Measurements from ENCODE around the gene ZNF700. TPM values are rescaled to one million over a fixed set of nuclear protein-coding genes. Genes with fewer than 3 reads are reported as not detected.
"Not testable (repeated sequence)": the region's sequence is repeated elsewhere in the genome, so short reads cannot be mapped to it uniquely, and the experiment has no call there.

The ZNF700 gene
- total RNA-seq, 1 donor: 9.4 TPM

DNA sequence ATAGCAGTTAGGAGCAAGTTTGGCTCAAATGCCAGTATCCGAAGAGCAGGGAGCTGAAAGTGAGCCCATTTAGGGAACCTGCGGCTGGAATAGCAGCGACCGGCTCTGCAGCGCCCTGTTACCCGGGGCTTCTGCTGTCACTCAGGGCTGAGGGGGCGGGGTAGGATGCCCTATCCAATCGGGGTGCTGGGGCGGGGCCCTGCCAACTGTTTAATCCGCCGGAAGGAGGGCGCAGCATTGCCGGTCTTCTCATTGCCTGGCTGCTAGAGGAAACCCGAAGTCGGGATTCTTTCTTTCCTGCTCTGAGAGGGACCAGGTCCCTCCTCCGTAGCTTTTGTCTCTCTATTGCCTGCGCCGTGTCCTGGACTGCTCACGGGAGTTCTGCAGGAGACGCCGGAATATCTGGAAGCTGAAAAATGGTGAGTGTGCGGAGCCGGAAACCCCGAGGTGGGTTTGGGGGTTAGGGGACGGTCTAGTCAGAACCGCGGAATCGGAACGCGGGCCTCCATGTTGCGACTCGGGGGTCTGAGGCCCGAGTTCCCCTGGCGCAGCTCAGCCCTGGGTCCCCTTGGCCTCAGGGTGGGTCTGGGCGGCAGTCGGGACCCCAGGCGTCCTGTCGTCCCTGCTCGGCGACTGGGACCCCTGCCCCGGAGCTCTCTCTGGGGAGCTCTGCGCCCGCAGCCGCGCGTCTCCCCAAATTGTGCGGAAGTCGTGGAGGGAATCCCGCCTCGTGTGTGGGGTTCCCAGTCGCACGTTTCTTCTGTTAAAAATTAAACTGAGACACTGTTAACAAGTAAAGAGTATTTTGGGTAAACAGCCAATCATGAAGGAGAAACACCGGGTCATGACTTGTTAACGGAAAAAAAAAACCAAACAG is 62.7 kb downstream of the ZNF700 start:
- no peaks in the 10 kb centered on the region for H3K9me3 ChIP-seq (ENCODE audit: low read depth, low read length)
- H3K36me3 ChIP-seq (ENCODE audit: insufficient read depth, low read length): no peaks in the 10 kb centered on the region
- H4K20me1 ChIP-seq (ENCODE audit: insufficient read depth, low read length): no peaks in the 10 kb centered on the region
- peak overlapping the region; percentile 99 for H2AFZ ChIP-seq (ENCODE audit: low read length)
- peak; percentile 97 for DNase-seq (ENCODE audit: insufficient read length, low spot score, missing footprints)
- peaks cover 14% of the 10 kb centered on the region for H3K79me2 ChIP-seq (ENCODE audit: insufficient read depth, low read length)
- H3K4me1 ChIP-seq (ENCODE audit: insufficient read depth, low read length): peaks cover 5% of the 10 kb centered on the region
- peak overlapping the region; percentile 93 for H3K4me2 ChIP-seq (ENCODE audit: insufficient read depth, low read length)
- peak overlapping the region; percentile 68 for H3K27ac ChIP-seq (ENCODE audit: low read depth, low read length)
- TF ChIP-seq CTCF (IDR thresholded peaks at IDR 0.05; ENCODE audit: extremely low read depth, low read depth, low read length): no peak
- H3K4me3 ChIP-seq (ENCODE audit: insufficient read depth, low read length): peak overlapping the region; percentile 96
- H3K27me3 ChIP-seq (ENCODE audit: insufficient read depth, low read length): no peaks in the 10 kb centered on the region

DNA sequence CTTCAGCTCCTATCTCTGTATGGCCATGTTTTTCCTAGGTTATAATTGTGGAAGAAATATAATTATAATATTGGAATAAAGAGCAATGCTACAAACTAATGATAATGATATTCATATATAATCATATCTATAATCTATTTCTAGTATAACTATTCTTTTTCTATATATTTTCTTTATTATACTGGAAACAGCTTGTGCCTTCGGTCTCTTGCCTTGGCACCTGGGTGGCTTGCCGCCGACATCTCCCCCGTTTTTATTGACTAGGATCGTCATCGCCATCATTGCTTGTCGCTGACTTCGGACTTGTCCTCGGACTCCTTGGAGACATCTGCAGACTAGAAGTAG is 64.2 kb downstream of the ZNF700 start:
- Histone ChIP-seq H3K27me3 (ENCODE audit: insufficient read depth, low read length) (no peaks in the 10 kb centered on the region), H4K20me1 (ENCODE audit: insufficient read depth, low read length) (no peaks in the 10 kb centered on the region), H3K9me3 (ENCODE audit: low read depth, low read length) (no peaks in the 10 kb centered on the region), H3K4me1 (ENCODE audit: insufficient read depth, low read length) (peaks cover 5% of the 10 kb centered on the region), H3K4me2 (ENCODE audit: insufficient read depth, low read length) (peak overlapping the region; percentile 93), H3K36me3 (ENCODE audit: insufficient read depth, low read length) (no peaks in the 10 kb centered on the region), H3K27ac (ENCODE audit: low read depth, low read length) (no peak overlapping the region), H3K79me2 (ENCODE audit: insufficient read depth, low read length) (peaks cover 23% of the 10 kb centered on the region), H3K4me3 (ENCODE audit: insufficient read depth, low read length) (peak overlapping the region; percentile 96), H2AFZ (ENCODE audit: low read length) (no peak overlapping the region)
- TF ChIP-seq CTCF (IDR thresholded peaks at IDR 0.05; ENCODE audit: extremely low read depth, low read depth, low read length): no peak
- no peak for DNase-seq (ENCODE audit: insufficient read length, low spot score, missing footprints)

GRCh38 chr19:11991921-11992320 is 67.0 kb downstream of the ZNF700 start:
- H4K20me1 ChIP-seq (ENCODE audit: insufficient read depth, low read length); H3K9me3 ChIP-seq (ENCODE audit: low read depth, low read length); H3K4me3 ChIP-seq (ENCODE audit: insufficient read depth, low read length); H3K27me3 ChIP-seq (ENCODE audit: insufficient read depth, low read length); DNase-seq (ENCODE audit: insufficient read length, low spot score, missing footprints); H2AFZ ChIP-seq (ENCODE audit: low read length); H3K4me2 ChIP-seq (ENCODE audit: insufficient read depth, low read length); H3K4me1 ChIP-seq (ENCODE audit: insufficient read depth, low read length); H3K27ac ChIP-seq (ENCODE audit: low read depth, low read length); H3K36me3 ChIP-seq (ENCODE audit: insufficient read depth, low read length): not testable (repeated sequence)
- H3K79me2 ChIP-seq (ENCODE audit: insufficient read depth, low read length): peaks cover 27% of the 10 kb centered on the region

DNA sequence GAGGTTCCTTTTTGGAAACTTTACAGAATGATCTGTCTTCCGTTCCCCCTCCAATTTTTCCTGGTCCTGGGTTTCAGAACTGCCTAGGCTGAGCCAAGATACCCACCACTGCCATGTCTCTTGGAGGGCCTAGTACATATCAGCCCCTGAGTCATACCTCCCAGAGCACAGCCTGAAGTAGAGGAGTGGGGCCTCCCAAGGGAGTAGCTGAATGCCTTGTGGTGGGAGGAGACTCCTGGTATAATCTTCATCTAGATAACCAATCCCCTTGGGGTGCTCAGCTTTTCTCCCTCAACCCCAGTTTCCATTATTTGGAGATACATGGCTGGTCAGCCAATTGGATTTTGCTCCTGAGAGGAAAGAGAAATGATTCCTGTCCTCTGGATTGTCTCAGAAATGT is 70.3 kb downstream of the ZNF700 start:
- H3K4me2 ChIP-seq (ENCODE audit: insufficient read depth, low read length): no peak overlapping the region
- peak; percentile 77 for DNase-seq (ENCODE audit: insufficient read length, low spot score, missing footprints)
- no peak overlapping the region for H2AFZ ChIP-seq (ENCODE audit: low read length)
- no peak overlapping the region for H3K4me3 ChIP-seq (ENCODE audit: insufficient read depth, low read length)
- H4K20me1 ChIP-seq (ENCODE audit: insufficient read depth, low read length): no peaks in the 10 kb centered on the region
- H3K27me3 ChIP-seq (ENCODE audit: insufficient read depth, low read length): no peaks in the 10 kb centered on the region
- peaks cover 37% of the 10 kb centered on the region for H3K79me2 ChIP-seq (ENCODE audit: insufficient read depth, low read length)
- H3K9me3 ChIP-seq (ENCODE audit: low read depth, low read length): no peaks in the 10 kb centered on the region
- TF ChIP-seq CTCF (IDR thresholded peaks at IDR 0.05; ENCODE audit: extremely low read depth, low read depth, low read length): no peak
- H3K27ac ChIP-seq (ENCODE audit: low read depth, low read length): no peak overlapping the region
- no peaks in the 10 kb centered on the region for H3K4me1 ChIP-seq (ENCODE audit: insufficient read depth, low read length)
- H3K36me3 ChIP-seq (ENCODE audit: insufficient read depth, low read length): no peaks in the 10 kb centered on the region

Small RNAs within 50 kb of the gene (small RNA-seq; reads per million reads assigned to genes)
- gene RNA5SP464: not detected

Other genes with a start within 250 kb of the ZNF700 start
- 6.2 and 9.4 TPM in 2 replicates for gene ZNF823, start 186.2 kb upstream of the ZNF700 start, total RNA-seq
- 11.6 and 13.3 TPM in 2 replicates for gene ZNF441, start 158.1 kb upstream of the ZNF700 start, total RNA-seq
- 4.3 and 6.2 TPM in 2 replicates for gene ZNF491, start 126.6 kb upstream of the ZNF700 start, total RNA-seq
- 10.6 and 11.2 TPM in 2 replicates for gene ZNF440, start 110.8 kb upstream of the ZNF700 start, total RNA-seq
- 8.5 and 8.7 TPM in 2 replicates for gene ZNF439, start 76.4 kb upstream of the ZNF700 start, total RNA-seq
- gene ZNF69, start 37.3 kb upstream of the ZNF700 start, total RNA-seq: 14.1 and 14.8 TPM in 2 replicates
- 2.5 and 2.9 TPM in 2 replicates for gene ZNF763, start 39.9 kb downstream of the ZNF700 start, total RNA-seq
- gene ZNF433, start 110.6 kb downstream of the ZNF700 start, total RNA-seq: 4.1 and 5.1 TPM in 2 replicates
- gene ZNF878, start 127.9 kb downstream of the ZNF700 start, total RNA-seq: 0.29 and 0.36 TPM in 2 replicates
- 10.0 and 10.9 TPM in 2 replicates for gene ZNF844, start 139.6 kb downstream of the ZNF700 start, total RNA-seq
- 6.9 and 9.4 TPM in 2 replicates for gene ZNF20, start 215.2 kb downstream of the ZNF700 start, total RNA-seq
- gene ZNF625, start 231.6 kb downstream of the ZNF700 start, total RNA-seq: 13.0 and 13.6 TPM in 2 replicates
- gene ZNF136, start 238.0 kb downstream of the ZNF700 start, total RNA-seq: 8.3 and 8.7 TPM in 2 replicates